SK-N-MC (cell line): ENCODE measurements around the gene FERMT1.

Experiments
- EZH2 ChIP-seq: fragments of 200-600 bp; sonication (generic); IDR thresholded peaks from one replicate; pipeline ENCODE4 v1.6.1; 2017; ENCODE audit warnings: antibody characterized with exemption
- FOXP2 ChIP-seq: optimal IDR thresholded peaks from 2 replicates; pipeline ENCODE3; 2011; ENCODE audit warnings: mild to moderate bottlenecking, moderate library complexity; ENCODE audit not compliant: insufficient read depth; ENCODE audit errors: extremely low read length, control extremely low read depth
- POLR2AphosphoS5 ChIP-seq: IDR thresholded peaks from 2 replicates; pipeline ENCODE4 v1.6.1; 2012; ENCODE audit warnings: mild to moderate bottlenecking, low read depth, low read length, borderline replicate concordance

GRCh38 chr20:6083926-6084325 lies 38.9 kb downstream of the FERMT1 start:
- TF ChIP-seq EZH2 (no peak), POLR2AphosphoS5 (no peak), FOXP2 (no peak)
